Measurements from ENCODE around the gene PPP2R2D. TPM values are rescaled to one million over a fixed set of nuclear protein-coding genes. Genes with fewer than 3 reads are reported as not detected.
A peak's percentile ranks its signal among the peaks of the same experiment; 100 is the strongest.

The PPP2R2D gene
- total RNA-seq, 4 donors from 2014 or later, result 22.4 to 33.7 (median 29.1) TPM

GRCh38 chr10:131920693-131921092 lies 19.9 kb downstream of the PPP2R2D start:
- H3K4me3 ChIP-seq, result no peak overlapping the region
- no peak for DNase-seq
- intact Hi-C loops (cut with DNase I; ENCODE audit: low total_unique reads), result no loop called here
- in situ Hi-C loops (cut with MboI; ENCODE audit: low sequenced_read_pairs in 4 of 4), result no loop called here
- TF ChIP-seq POLR2A (IDR thresholded peaks at IDR 0.05) (no peak), CTCF (IDR thresholded peaks at IDR 0.05 in 4 of 5, conservative IDR thresholded peaks at IDR 0.05 in 1 of 5) (no peak)
- ATAC-seq, result no peak
- no peaks in the 10 kb centered on the region for H3K27me3 ChIP-seq
- no peaks in the 10 kb centered on the region for H3K9me3 ChIP-seq
- H3K4me1 ChIP-seq, result peaks cover 22 to 27% of the 10 kb centered on the region in 2 donors
- peak overlapping the region in 1 of 4 donors; percentile 16 for H3K27ac ChIP-seq
- H3K36me3 ChIP-seq, result no peaks in the 10 kb centered on the region

- H3K9me3 ChIP-seq, result no peaks in the 10 kb centered on the region
- no peak for ATAC-seq
These were observed 20.4 kb downstream of the PPP2R2D start for GRCh38 chr10:131921184-131921583.

DNA sequence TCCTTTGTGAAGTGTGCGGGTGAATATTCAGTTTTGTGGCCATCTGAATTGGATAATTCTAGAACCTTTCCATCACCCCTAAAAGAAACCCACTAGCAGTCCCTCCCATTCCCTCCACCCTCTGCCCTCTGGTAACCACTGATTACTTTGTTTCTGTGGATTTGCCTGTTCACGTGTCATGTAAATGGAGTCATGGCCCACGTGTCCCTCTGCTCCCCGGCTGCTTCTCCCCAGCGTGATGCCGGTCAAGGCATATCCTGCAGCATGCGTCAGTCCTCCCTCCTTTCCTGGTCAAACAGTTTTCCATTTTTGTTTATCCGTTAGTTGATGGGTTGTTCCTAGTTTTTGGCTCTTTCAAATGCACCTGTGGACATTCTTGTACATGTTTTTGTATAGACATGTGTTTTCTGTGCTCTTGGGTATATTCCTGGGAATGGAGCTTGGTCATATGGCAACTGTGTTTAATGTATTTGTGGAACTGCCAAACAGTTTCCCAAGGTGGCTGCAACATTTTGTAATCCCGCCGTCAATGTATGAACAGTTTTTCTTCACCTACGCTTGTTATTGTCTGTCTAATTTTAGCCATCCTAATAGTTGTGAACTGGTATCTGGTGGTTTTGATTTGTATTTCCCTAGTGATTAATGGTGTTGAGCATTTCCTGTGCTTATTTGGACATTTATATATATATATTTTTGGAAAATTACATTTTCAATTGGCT lies 22.4 kb downstream of the PPP2R2D start:
- peaks cover 29 to 36% of the 10 kb centered on the region in 2 donors for H3K4me1 ChIP-seq
- ATAC-seq, result peak in 1 of 2 donors; percentile 69
- no peak for DNase-seq
- TF ChIP-seq POLR2A (IDR thresholded peaks at IDR 0.05) (no peak), CTCF (IDR thresholded peaks at IDR 0.05 in 4 of 5, conservative IDR thresholded peaks at IDR 0.05 in 1 of 5) (no peak)
- H3K27me3 ChIP-seq, result no peaks in the 10 kb centered on the region
- no peak overlapping the region for H3K4me3 ChIP-seq
- intact Hi-C loops (cut with DNase I; ENCODE audit: low total_unique reads), result no loop called here
- no peaks in the 10 kb centered on the region for H3K36me3 ChIP-seq
- in situ Hi-C loops (cut with MboI; ENCODE audit: low sequenced_read_pairs in 4 of 4), result no loop called here
- no peaks in the 10 kb centered on the region for H3K9me3 ChIP-seq
- peak overlapping the region in 3 of 4 donors; percentile 16 to 63 (median 43) for H3K27ac ChIP-seq

More at GRCh38 chr10:131921184-131921583, 20.4 kb downstream of the PPP2R2D start:
- in situ Hi-C loops (cut with MboI; ENCODE audit: low sequenced_read_pairs in 4 of 4) (no loop called here), intact Hi-C loops (cut with DNase I; ENCODE audit: low total_unique reads) (no loop called here)
- Histone ChIP-seq H3K27ac (peak overlapping the region in 1 of 4 donors; percentile 16), H3K27me3 (no peaks in the 10 kb centered on the region), H3K4me3 (no peak overlapping the region), H3K36me3 (no peaks in the 10 kb centered on the region), H3K4me1 (peaks cover 22 to 27% of the 10 kb centered on the region in 2 donors)
- no peak for DNase-seq
- TF ChIP-seq POLR2A (IDR thresholded peaks at IDR 0.05) (no peak), CTCF (IDR thresholded peaks at IDR 0.05 in 4 of 5, conservative IDR thresholded peaks at IDR 0.05 in 1 of 5) (no peak)

DNA sequence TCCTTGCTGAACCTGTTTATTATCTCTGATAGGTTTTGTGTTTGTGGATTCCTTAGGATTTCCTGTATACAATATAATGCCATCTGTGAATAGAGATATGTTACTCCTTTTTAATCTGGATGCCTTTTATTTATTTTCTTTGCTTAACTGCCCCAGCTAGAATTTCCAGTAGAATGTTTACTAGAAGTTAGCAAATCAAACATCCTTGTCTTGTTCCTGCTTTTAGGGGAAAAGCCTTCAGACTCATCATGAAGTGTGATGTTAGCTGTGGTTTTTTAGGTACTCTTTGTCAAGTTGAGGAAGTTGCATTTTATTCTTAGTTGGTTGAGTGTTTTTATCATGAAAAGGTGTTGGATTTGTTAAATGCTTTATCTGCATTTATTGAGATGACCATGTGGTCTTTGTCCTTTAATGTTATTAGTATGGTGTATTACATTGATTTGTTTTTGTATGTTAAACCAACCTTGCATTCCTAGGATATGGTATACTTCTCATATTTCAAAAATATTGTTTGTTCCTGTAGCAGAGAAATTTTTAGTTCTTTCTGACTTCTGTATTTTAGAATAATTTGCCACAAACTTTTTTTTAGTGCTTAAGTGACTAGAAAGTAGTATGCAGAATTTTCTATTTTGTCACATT lies 24.3 kb downstream of the PPP2R2D start:
- H3K36me3 ChIP-seq, result no peaks in the 10 kb centered on the region
- H3K4me1 ChIP-seq, result peaks cover 37 to 39% of the 10 kb centered on the region in 2 donors
- in situ Hi-C loops (cut with MboI; ENCODE audit: low sequenced_read_pairs in 4 of 4) (no loop called here), intact Hi-C loops (cut with DNase I; ENCODE audit: low total_unique reads) (no loop called here)
- TF ChIP-seq POLR2A (IDR thresholded peaks at IDR 0.05) (no peak), CTCF (IDR thresholded peaks at IDR 0.05 in 4 of 5, conservative IDR thresholded peaks at IDR 0.05 in 1 of 5) (no peak)
- no peak overlapping the region for H3K4me3 ChIP-seq
- no peaks in the 10 kb centered on the region for H3K9me3 ChIP-seq
- DNase-seq (no peak), ATAC-seq (no peak)
- no peaks in the 10 kb centered on the region for H3K27me3 ChIP-seq
- no peak overlapping the region for H3K27ac ChIP-seq

Measured in gastrocnemius medialis (tissue), 4 donors.